VCaP (cell line): ENCODE results near the gene COL8A2.

Experiments used
- H3K27ac ChIP-seq: fragments of 450-650 bp; 2 replicates; pipeline ENCODE4 v1.5.1; 2017
- CTCF ChIP-seq: fragments of 450-650 bp; conservative IDR thresholded peaks from 2 replicates; pipeline ENCODE4 v1.5.1; 2017; ENCODE audit warnings: mild to moderate bottlenecking, moderate library complexity

COL8A2 gene

GRCh38 chr1:36160949-36161485 lies 36.0 kb upstream of the COL8A2 start:
- peak; percentile 16 for TF ChIP-seq CTCF
- H3K27ac ChIP-seq: peak overlapping the region; percentile 98

GRCh38 chr1:36160388-36160948 lies 35.4 kb upstream of the COL8A2 start:
- peak overlapping the region; percentile 98 for H3K27ac ChIP-seq
- no peak for TF ChIP-seq CTCF

- H3K27ac ChIP-seq: peak overlapping the region; percentile 98
- no peak for TF ChIP-seq CTCF
These were observed 34.8 kb upstream of the COL8A2 start for GRCh38 chr1:36159614-36160387.

- H3K27ac ChIP-seq: peak overlapping the region; percentile 98; the same call in 1 of the 2 replicates
These were observed 33.8 kb upstream of the COL8A2 start for GRCh38 chr1:36158827-36159252.

GRCh38 chr1:36157973-36158826 lies 33.2 kb upstream of the COL8A2 start:
- TF ChIP-seq CTCF: no peak
- H3K27ac ChIP-seq: peak overlapping the region; percentile 98

- H3K27ac ChIP-seq: peak overlapping the region; percentile 98
- TF ChIP-seq CTCF: no peak
These were observed 32.3 kb upstream of the COL8A2 start for GRCh38 chr1:36157115-36157903.

GRCh38 chr1:36156329-36157114 lies 31.5 kb upstream of the COL8A2 start:
- peak overlapping the region; percentile 98 for H3K27ac ChIP-seq

More at GRCh38 chr1:36156329-36157114, 31.5 kb upstream of the COL8A2 start:
- no peak for TF ChIP-seq CTCF
